Fibroblast of mammary gland (primary cell): ENCODE measurements around the gene CDKAL1.
A peak's percentile ranks its signal among the peaks of the same experiment; 100 is the strongest.
"Not testable (repeated sequence)": the region's sequence is repeated elsewhere in the genome, so short reads cannot be mapped to it uniquely, and the experiment has no call there.

Experiments
- DNase-seq: peaks from one replicate; pipeline ENCODE4 v3.0.0-alpha.2; 2010; ENCODE audit warnings: low read depth
- H3K4me3 ChIP-seq: 2 replicates; pipeline ENCODE4 v1.5.1; 2011; ENCODE audit warnings: low read depth, mild to moderate bottlenecking, low read length, moderate library complexity; ENCODE audit not compliant: control insufficient read depth
- CTCF ChIP-seq: conservative IDR thresholded peaks from 2 replicates; pipeline ENCODE4 v1.5.1; 2011; ENCODE audit warnings: low read depth, low read length, inconsistent platforms; ENCODE audit not compliant: control insufficient read depth, insufficient read depth

Gene CDKAL1

GRCh38 chr6:21083708-21084107 lies 549.5 kb downstream of the CDKAL1 start:
- no peak overlapping the region for H3K4me3 ChIP-seq
- no peak for DNase-seq
- TF ChIP-seq CTCF, result no peak

GRCh38 chr6:21084656-21085055 lies 550.4 kb downstream of the CDKAL1 start:
- H3K4me3 ChIP-seq, result no peak overlapping the region
- TF ChIP-seq CTCF, result no peak
- peak; percentile 34 for DNase-seq

GRCh38 chr6:21085211-21085610 lies 551.0 kb downstream of the CDKAL1 start:
- no peak for TF ChIP-seq CTCF
- DNase-seq, result no peak

DNA sequence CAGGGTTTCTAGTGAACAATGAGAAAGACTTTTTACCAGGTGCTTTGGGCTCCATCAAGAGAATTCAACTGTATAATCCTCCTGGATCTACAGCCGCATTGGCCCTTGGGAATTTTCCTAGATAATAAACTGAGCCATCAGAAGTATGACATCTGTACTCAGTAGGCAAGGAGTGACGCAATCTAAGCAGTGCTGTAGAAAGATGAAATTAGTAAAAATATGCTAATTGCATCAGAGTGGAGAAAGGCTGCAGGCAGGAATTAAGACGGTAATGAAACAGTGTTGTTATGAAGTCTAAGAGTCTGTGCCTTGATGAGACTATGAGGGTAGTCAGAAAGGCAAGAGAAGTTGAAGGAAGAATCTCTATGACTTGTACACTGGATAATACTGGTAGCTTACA lies 551.4 kb downstream of the CDKAL1 start:
- H3K4me3 ChIP-seq, result no peak overlapping the region
- no peak for DNase-seq
- no peak for TF ChIP-seq CTCF

More at GRCh38 chr6:21085211-21085610, 551.0 kb downstream of the CDKAL1 start:
- H3K4me3 ChIP-seq, result no peak overlapping the region

GRCh38 chr6:21087188-21087587 lies 552.9 kb downstream of the CDKAL1 start:
- H3K4me3 ChIP-seq, result no peak overlapping the region
- DNase-seq, result no peak

DNA sequence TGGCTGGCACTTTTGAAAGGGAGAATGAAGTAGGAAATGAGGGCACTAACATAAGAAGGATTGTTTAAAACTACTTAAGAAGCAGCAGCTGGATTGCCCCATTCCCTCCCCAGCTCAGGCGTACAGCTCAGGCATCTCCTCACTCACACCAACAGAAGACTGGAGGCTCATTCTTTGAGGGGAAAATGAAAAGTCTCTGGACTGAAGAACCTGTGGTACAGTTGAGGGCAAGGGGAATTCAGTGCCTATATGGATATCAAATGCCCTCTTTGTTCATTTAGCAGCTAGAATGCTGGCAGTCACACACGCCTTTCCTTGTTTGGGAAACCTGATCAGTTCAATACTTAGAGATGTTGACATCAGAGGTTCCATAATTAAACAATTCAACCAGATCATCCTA lies 557.2 kb downstream of the CDKAL1 start:
- TF ChIP-seq CTCF, result no peak

More at GRCh38 chr6:21087188-21087587, 552.9 kb downstream of the CDKAL1 start:
- TF ChIP-seq CTCF, result no peak

DNA sequence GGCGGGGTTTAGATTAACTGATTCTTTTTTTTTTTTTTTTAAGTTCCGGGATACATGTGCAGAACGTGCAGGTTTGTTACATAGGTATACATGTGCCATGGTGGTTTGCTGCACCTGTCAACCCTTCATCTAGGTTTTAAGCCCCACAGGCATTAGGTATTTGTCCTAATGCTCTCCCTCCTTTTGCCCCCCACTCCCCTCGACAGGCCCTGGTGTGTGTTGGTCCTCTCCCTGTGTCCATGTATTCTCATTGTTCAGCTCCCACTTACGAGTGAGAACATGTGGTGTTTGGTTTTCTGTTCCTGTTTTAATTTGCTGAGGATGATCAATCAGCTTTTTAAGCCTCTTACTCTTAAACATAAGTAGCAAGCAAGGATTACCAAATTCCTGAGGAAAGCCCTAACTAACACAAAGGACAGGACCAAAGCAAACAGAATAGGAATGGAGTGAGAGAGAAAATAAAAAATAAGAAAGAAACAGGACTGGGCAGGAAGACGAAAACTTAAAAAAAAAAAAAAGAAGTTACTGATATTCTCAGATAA lies 558.0 kb downstream of the CDKAL1 start:
- DNase-seq, H3K4me3 ChIP-seq: not testable (repeated sequence)

More for the DNA sequence above, 557.2 kb downstream of the CDKAL1 start:
- DNase-seq, result no peak
- no peak overlapping the region for H3K4me3 ChIP-seq
